ENCODE measurements around the gene C20orf144.
"Not testable (repeated sequence)": the region's sequence is repeated elsewhere in the genome, so short reads cannot be mapped to it uniquely, and the experiment has no call there.

The C20orf144 gene
- 0 to 0.77 (median 0) reads per million in 17 experiments for total RNA-seq

DNA sequence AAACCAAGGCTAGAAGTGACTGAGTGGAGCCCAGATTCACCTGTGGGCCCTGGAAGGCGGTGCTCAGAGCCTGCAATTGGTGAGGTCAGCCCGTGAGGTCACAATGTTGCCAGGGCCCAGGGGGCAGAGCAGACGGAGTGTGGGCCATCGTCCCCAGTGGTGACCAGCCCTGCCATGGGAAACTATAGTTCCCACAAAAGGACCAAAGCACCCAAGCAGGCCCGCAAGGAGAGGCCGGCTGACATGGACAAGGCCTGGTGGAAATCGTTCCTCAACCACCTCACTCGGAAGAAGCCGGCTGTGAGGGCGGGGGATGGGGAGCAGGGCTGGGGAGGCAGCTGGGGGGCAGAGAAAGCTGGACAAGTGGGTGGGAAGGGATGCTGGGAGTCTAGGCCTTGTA lies at the start of gene C20orf144:
C20orf144 (plus strand) TSS at position 156 of the 400 bp plus-strand sequence; CDS start at position 175, 19 bp downstream.
- DNase-seq = no peak

DNA sequence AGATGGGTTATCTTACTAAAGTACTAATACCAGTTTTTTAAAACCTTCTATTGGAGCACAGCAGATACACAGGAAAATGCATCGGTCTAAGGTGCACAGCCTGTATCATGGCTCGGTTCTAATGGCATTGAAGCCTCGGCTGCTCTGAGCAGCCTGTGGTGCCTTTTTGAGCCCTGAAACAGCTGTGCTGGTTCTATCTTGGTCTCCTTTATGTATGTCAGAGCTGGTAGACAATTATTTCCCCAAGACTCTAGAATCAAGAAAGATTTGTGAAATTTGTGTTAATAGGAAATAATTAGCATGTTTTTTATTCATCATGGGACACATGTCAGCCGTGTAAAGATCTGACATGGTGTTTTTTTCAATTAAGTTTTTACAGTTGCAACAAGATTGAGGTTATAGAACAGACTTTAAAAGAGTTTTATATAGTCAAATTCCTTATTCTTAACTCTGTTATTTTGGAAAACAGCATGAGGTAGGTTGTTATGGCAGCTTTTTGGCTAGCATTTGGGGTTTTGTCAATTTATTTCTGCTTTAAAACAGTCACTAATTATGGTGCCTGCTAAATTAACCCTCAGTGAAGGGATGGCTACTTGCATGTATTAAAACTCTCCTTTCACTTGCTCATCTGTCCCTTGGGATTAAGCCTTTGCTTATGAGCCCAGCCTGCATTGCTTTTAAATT lies 40.3 kb upstream of the C20orf144 start:
- DNase-seq = no peak

DNA sequence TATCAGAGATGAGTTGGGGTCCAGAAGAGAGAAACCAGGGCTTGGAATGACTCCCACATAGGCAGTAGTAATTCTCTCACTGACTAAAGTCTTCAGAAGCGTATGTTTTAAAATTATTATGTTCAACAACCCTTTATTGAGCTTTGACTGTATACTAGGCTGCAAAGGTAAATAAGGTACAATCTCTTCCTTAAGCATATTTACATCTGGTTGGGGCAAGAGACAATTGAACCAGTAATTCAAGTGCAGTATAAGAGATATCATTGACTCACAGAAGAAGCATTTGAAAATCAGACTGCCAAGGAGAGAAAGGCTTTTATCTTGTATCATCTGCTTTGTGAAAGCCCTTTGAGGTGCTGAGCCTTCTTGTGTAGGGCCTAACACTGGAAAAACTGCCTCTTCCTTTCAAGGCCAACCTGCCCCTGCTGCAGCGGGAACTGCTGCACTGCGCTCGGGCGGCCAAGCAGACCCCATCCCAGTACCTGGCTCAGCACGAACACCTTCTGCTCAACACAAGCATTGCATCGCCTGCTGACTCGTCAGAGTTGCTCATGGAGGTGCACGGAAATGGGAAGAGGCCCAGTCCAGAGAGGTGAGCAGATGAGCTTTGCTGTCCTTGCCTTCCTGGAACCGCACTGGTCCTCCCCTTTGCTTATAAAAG lies 39.3 kb upstream of the C20orf144 start:
- no peak for DNase-seq

DNA sequence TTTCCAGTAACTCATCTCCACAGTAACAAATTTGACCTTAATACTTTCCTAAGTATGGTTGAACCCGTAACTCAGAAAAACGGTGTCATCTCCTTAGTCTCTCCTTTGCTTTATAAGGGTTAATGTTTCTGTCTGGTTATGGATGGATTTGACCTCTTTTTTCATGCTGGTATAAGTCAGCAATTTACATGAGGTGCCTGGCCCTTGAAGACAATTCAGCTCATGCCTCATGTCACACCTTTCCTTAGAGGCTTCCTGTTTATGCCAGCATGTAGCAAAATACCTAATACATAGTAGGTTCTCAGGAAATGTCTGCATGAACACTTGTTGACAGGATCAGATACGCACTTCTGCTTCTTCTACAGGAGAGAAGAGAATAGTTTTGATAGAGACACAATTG lies 37.7 kb upstream of the C20orf144 start:
- DNase-seq = no peak

DNA sequence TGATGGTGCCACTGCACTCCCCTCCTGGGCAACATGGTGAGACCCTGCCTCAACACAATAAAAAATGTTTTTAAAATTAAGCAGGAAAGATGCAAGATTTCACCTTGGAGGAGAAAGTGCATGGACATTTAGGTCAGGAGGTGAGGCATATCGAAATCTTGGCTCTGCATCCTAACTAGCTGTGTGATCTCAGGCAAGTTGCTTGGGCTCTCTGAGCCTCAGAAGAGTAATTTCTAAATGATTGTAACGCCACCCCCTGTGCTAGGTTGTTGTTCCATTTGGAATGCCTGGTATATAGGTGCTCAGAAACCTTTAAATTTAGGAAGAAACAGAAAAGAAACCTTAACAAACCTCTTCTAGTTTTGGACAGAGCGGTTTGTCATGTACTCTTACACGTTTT lies 35.9 kb upstream of the C20orf144 start:
- DNase-seq = no peak

DNA sequence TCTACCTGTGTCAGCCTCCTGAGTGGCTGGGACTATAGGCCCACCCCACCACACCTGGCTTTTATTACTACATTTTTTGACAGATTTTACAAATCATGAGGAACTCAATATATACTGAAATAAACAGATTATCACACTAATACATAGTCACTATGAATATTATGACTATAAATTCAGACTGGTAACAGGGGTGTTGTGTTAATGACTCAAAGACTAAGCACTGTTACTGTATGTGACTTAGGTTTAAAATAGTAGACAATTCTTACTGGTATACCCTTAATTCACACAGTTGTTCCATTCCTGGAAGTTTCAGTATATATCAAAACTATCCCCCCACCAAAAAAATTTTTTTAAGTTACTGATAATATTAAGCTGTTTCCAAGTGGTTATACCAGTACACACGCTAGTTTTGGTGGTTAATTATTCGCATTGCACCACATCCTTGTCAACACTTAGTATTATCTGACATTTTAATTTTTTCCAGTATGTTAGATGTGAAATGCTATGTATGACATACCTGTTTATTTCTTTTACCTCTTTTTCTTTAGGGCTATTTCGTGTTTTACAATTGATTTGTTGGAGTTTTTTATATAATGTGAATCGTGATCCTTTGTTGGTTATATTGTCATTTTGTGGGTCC lies 34.4 kb upstream of the C20orf144 start:
- no peak for DNase-seq

DNA sequence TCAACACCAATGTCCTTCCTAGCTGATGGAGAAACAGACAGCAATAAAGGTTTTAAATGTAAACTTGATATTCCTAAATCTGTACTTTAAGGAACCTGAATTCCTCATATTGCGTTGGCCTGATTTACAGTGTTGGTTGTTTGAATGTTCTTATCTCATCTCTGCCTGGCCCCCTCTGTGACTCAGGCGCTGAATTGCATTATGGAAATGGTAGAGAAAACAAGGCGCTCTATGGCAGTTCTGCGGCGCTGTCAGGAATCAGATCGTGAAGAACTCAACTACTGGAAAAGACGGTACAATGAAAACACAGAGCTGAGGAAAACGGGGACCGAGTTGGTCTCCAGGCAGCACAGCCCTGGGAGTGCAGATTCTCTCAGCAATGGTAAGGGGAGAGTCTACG lies 32.6 kb upstream of the C20orf144 start:
- no peak for DNase-seq

DNA sequence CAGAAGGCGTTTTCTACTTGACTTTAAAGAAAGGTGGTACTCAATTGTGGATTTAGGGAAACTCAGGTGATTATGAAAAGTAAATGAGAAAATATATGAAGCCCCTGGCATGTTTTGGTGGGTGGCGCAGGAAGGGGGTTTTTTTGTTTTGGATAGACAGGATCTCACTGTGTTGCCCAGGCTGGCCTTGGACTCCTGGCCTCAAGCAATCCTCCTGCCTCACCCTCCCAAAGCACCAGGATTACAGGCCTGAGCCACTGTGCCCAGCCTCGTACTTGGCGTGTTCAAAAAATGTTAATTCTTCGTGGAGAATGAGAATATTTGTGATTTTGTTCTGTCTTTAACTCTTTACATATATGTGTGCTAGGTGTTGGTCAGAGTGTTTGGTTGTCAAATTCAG lies 32.1 kb upstream of the C20orf144 start:
- DNase-seq = no peak

DNA sequence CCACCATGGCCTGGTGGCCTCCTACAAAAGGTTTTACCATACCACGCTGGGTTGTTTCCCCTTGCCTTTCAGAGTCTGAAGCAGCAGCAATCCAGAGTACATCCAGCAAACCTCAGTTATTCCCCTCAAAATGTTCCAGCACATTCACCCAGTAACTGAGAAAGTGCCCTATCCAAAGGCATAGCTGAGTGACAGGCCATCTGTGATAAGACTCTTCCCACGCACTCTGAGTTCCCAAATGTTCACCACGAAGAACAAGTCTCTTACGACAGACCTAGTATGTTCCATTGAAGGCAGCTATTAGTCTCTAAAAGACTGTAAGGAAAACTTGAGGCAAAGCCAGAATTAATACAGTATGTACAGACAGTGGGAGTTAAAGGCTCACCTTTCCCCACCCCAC lies 31.6 kb upstream of the C20orf144 start:
- DNase-seq = peak in 2 of 4 experiments; percentile 18 to 29

DNA sequence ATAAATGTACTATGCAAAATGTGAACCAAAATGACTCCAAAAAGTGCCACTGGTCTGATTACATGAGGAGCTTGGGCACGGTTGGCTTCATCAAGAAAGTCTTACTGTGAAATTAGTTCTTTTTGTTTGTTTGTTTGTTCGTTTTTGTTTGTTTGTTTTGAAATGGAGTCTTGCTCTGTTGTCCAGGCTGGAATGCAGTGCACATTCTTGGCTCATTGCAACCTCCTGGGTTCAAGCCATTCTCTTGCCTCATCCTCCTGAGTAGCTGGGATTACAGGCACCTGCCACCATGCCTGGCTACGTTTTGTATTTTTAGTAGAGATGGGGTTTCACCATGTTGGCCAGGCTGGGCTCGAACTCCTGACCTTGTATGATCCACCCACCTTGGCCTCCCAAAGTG lies 30.2 kb upstream of the C20orf144 start:
- DNase-seq = not testable (repeated sequence)

DNA sequence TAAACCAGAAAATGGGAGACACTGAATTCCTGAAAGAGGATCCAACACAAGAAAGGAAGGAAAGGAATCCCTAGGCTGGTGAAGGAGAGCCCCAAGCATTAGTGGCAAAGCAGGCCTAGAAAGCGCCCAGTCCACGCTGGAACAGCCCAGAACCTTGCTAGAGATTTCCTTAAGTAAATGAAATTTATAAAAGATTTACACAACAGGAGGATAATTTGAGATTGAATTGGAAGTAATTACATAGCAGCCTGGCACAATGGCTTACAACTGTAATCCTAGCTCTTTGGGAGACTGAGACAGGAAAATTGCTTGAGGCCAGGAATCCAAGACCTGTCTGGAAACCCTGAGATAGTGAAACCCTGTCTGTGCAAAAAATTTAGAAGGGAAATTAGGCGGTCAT lies 26.8 kb upstream of the C20orf144 start:
- no peak for DNase-seq

DNA sequence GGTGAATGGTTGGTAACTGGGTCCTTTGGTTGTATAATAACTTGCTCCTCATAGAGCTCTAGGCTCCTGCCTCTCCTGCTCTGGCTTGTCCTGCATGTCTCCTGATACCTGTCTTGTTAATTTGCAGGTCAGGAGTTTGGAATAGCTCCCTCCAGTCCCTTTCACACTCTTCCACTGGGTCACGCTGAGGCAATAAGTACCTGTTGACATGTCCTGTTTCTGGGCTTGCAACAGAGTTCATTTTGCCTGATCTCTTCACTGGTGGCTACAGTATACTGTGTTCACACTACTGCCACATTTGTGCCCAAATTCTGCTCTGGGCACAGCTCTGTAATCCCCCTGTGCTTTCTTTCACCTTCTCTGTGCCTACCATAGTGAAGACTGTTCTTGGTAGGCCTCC lies 25.4 kb upstream of the C20orf144 start:
- no peak for DNase-seq

DNA sequence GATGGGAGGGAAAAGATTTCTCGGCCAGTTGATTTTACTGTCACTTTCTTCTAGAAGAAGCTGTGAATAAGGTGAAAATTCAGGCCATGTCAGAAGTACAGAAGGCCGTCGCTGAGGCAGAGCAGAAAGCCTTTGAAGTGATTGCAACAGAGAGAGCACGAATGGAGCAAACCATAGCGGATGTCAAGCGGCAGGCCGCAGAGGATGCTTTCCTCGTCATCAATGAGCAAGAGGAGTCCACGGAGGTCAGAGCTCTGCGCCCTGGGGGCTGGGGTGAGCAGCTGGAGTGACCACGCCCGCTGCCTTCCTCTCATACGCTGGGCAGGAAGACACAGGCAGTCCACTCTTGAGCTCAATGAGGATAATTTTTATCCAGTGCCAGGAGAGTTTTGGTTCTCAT lies 21.8 kb upstream of the C20orf144 start:
- no peak for DNase-seq

DNA sequence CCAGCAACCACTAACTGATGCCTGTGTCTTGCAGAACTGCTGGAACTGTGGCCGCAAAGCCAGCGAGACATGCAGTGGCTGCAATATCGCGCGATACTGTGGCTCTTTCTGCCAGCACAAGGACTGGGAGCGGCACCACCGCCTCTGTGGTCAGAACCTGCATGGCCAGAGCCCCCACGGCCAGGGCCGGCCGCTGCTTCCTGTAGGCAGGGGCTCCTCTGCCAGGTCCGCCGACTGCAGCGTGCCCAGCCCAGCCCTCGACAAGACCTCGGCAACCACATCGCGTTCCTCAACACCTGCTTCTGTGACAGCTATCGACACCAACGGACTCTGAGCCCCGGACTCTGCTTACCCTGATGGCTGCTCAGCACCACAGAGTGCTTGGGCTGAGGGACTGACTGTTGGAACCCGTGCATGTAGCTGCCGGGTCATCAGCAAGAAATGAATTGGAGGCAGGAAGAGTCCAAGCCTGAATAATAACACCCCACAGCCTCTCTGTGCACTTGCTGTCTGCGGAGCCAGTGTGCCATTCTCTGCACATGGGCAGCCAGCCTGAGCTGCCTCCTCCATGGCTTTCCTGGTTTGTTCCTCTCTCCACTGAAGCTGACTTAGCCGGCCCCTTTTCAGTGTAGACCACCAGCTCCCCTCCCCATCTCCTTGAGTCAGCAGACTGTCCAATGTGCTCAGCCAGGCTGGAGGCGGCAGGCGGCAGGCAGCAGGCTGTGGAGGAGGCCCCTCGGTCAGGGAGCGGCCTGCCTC lies 17.6 kb upstream of the C20orf144 start:
- DNase-seq = no peak

DNA sequence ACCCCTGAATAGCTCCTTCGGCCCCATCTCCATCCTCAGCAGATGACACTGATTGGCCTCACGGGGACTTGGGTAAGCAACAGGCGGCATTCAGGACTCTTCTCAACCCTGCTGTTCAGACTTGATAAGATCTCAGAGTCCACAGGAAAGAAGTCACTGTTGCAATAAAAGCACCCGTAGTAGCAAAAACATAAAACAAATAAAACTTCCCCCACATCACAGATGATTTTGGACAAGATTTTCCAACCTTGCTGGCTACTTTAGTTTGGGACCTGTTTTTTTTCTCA lies 17.1 kb upstream of the C20orf144 start:
- DNase-seq = no peak

DNA sequence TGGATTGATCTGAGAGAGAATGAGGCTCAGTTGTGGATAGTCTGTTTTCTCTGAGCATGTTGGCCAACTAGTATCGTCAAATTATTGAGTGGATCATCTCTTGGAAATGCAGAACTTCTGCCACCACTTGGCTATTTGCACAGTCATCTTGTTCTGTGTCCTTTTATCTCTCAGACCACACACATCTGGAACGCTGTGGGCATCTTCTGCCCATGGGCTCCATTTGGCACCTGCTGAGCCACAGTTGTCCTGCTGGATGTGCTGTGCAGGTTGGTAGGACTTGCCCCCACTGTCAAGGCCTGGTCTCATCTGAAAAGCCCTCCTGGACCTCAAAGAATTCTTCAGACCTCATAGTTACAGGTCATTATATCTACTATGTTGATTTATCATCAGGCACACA lies 16.7 kb upstream of the C20orf144 start:
- no peak for DNase-seq

DNA sequence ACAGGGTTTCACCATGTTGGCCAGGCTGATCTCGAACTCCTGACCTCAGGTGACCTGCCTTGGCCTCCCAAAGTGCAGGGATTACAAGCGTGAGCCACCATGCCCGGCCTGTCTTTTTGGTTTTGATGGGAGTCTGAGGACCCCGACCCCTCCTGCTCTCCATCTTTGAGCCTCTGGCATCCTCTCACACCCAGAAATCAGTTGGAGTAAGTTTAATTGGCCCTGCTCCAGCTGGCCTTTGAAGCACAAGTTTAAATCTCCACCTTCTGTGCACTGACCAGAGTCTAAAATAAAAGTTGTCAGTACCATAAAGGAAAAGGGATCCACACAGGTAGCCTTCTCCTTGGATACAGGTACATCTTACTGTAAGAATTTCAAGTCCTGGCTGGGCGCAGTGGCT lies 15.9 kb upstream of the C20orf144 start:
- DNase-seq = no peak

DNA sequence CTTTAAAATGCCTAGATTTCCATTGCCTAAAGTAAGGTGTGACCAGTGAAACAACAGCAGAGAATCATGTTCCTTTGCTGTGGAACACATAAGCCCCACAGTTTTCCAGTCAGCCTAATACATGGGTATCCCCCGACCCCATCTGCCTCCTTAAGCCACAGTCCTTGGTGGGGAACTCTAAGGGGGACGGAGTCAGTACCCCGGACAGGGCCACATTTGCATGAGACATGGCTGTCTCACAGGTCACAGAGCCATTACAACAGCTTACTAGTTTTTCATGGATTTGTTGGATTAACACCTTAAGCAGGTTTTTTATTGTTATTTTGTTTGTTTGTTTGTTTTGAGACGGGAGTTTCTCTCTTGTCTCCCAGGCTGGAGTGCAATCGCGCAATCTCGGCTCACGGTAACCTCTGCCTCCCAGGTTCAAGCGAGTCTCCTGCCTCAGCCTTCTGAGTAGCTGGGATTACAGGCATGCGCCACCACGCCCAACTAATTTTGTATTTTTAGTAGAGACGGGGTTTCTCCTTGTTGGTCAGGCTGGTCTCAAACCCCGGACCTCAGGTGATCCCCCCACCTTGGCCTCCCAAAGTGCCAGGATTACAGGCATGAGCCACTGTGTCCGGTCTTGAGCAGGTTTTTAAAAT lies 15.0 kb upstream of the C20orf144 start:
- DNase-seq = not testable (repeated sequence)

DNA sequence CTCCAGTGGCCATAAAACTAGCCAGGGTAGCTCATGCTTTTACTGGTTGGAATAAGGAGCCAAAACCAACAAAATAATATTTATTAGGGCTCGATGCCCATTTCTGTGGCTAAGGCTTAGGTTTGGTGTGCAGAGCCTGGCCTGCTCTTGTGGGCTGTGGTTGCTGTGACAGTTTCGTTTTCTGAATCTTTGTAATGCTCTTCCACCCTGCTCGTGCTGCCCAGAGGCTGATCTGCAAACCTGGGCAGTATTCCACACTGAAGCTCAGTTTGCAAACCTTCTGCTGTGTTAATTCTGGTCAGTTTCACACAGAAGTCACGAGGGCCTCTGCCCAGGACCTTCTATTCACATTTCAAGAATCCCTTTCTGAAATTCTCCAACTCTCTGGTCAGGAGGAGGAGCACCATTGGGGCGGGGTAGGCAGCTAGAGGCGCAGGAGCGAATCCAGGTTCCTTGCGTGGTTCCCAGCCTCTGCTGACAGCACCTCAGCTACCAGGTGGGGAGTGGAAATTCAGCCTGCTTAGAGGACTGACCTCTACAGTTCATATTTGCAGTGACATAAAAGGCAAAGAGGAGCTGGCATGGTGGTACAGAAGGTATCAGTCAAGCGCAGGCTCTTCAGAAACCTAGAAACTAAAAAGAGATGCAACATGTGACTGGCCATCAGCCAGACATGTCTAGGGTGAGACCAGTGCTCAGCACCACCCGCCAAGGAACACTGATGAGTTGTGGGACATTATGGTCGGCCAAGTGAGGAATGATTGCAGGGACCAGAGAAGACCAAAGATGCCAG lies 14.3 kb upstream of the C20orf144 start:
- DNase-seq = no peak

DNA sequence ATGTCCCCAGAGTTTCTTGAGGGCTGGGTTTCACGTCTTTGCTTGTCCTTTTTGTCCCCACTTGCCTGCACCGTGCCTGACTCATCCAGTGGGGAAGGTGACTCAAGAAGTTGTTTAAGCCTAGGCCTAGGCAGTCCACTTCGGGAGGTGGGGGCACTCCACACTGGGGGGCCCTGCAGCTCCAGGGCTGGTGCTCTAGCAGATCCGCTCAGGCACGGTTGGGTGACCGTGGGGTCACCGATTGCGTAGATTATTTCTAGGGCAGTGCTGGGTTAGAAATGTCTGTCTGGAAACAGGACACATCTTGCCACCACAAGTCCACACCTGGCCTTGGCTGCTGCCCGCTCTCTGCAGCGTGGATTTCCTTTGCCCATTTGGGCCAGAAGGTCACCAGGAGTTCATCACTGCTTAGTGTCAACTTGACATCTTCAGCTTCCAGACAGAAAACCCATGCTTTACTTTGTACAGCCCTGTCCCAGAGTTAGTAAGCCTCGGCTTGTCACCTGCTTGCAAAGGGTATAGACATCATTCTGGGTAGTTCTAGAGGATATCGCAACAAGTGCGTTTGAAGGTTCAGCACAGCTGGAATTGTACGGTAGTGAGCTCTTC lies 13.6 kb upstream of the C20orf144 start:
- no peak for DNase-seq

DNA sequence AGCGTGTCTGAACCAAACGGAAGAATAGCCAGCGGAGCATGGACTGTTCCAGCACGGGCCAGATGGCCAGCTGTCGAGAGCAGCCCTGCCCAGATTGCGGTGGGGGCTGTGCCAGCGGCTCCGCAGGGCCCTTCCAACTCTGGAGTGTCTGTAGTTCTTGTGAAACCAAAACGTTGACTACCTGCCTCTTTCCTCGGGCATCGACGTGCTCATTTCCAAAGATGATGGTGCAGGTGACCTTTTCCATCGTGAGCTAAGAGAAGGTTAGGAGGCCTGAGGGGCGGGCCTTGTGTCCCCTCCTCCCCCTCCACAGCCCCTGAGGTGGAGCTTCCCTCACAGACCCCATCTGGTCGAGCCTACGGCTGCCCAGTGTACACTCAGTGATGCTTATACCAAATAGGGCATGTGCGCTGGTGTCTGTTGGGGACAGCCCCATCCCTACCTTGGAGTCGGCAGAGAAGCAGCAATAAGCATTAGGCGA lies 12.9 kb upstream of the C20orf144 start:
- no peak for DNase-seq

Measured in suppressor macrophage (primary cell).